Measurements from ENCODE around the gene ADAMTS1.

- TF ChIP-seq POLR2A (IDR thresholded peaks at IDR 0.05; ENCODE audit: low read depth, low read length) (no peak), PAX5 (IDR thresholded peaks at IDR 0.05; ENCODE audit: insufficient read depth, low read length, severe bottlenecking) (no peak), POLR2AphosphoS5 (IDR thresholded peaks at IDR 0.05; ENCODE audit: low read depth, low read length) (no peak), TAF1 (IDR thresholded peaks at IDR 0.05; ENCODE audit: low read depth, low read length) (no peak), POU2F2 (IDR thresholded peaks at IDR 0.05; ENCODE audit: low read depth, low read length) (no peak), SPI1 (IDR thresholded peaks at IDR 0.05; ENCODE audit: low read depth, low read length) (no peak)
These were observed 38.4 kb downstream of the ADAMTS1 start for GRCh38 chr21:26806801-26807295.
